IMR-90 (cell line): ENCODE measurements around the gene COL9A3. TPM values are rescaled to one million over a fixed set of nuclear protein-coding genes. Genes with fewer than 3 reads are reported as not detected.

Experiments
- ATAC-seq: fragments of 200-7000 bp; cut with Tn5 transposase; 2 replicates; pipeline ENCODE4 v1.9.1; 2020; ENCODE audit warnings: low read depth, mild to moderate bottlenecking, moderate library complexity
- BruUV-seq: library from RNA; stranded (reverse); fragments of 400-500 nt; replicated peaks from 2 replicates; lab custom pipeline; 2021; lab: Mats Ljungman, UMichigan
- CTCF ChIA-PET: fragments of 300-600 bp; formaldehyde crosslinking; extraction: SDS; loops from one replicate; lab custom pipeline; 2021; ENCODE audit warnings: antibody characterized with exemption; lab: Yijun Ruan, JAX
- POLR2A ChIA-PET: fragments of 300-600 bp; sonication (Branson Sonifier 250); formaldehyde crosslinking; loops from one replicate; lab custom pipeline; 2022; ENCODE audit warnings: antibody characterized with exemption; ENCODE audit not compliant: unreplicated experiment; lab: Charles Lee
- DNase-seq: peaks from one replicate; pipeline ENCODE4 v3.0.0; 2013
- H2AFZ ChIP-seq: replicated peaks from 2 replicates; pipeline ENCODE3; 2013; ENCODE audit warnings: low read length, mild to moderate bottlenecking; ENCODE audit not compliant: poor library complexity
- H2AK5ac ChIP-seq: 2 replicates; pipeline ENCODE4 v1.6.1; 2013; ENCODE audit warnings: low read depth, low read length, inconsistent platforms
- H2AK9ac ChIP-seq: replicated peaks from 2 replicates; pipeline ENCODE3; 2013; ENCODE audit warnings: mild to moderate bottlenecking, low read depth, low read length, moderate library complexity; ENCODE audit not compliant: poor library complexity
- H2BK120ac ChIP-seq: 2 replicates; pipeline ENCODE4 v1.6.1; 2013; ENCODE audit warnings: low read depth, low read length, inconsistent platforms
- H2BK15ac ChIP-seq: 3 replicates; pipeline ENCODE4 v1.6.1; 2013; ENCODE audit warnings: low read depth, low read length, inconsistent platforms
- H2BK20ac ChIP-seq: 2 replicates; pipeline ENCODE4 v1.6.1; 2013; ENCODE audit warnings: low read depth, mild to moderate bottlenecking, inconsistent platforms, low read length, moderate library complexity
- H2BK5ac ChIP-seq: 2 replicates; pipeline ENCODE4 v1.6.1; 2013; ENCODE audit warnings: mild to moderate bottlenecking, low read depth, low read length, inconsistent platforms; ENCODE audit not compliant: poor library complexity, severe bottlenecking
- H3K14ac ChIP-seq: replicated peaks from 2 replicates; pipeline ENCODE4 v1.6.1; 2013; ENCODE audit warnings: low read depth, low read length, inconsistent platforms
- H3K18ac ChIP-seq: 2 replicates; pipeline ENCODE4 v1.6.1; 2013; ENCODE audit warnings: low read depth, low read length, control low read depth
- H3K23ac ChIP-seq: 2 replicates; pipeline ENCODE4 v1.6.1; 2013; ENCODE audit warnings: low read depth, low read length, inconsistent platforms
- H3K27ac ChIP-seq: 2 replicates; pipeline ENCODE4 v1.5.1; 2013; ENCODE audit warnings: mild to moderate bottlenecking, control low read depth, low read length; ENCODE audit not compliant: insufficient read depth
- H3K27me3 ChIP-seq: 2 replicates; pipeline ENCODE4 v1.6.1; 2013; ENCODE audit warnings: low read length; ENCODE audit not compliant: control insufficient read depth, insufficient read depth
- H3K36me3 ChIP-seq: 2 replicates; pipeline ENCODE4 v1.6.1; 2013; ENCODE audit warnings: low read length, mixed read lengths; ENCODE audit not compliant: control insufficient read depth, insufficient read depth
- H3K4ac ChIP-seq: 2 replicates; pipeline ENCODE4 v1.6.1; 2013; ENCODE audit warnings: low read depth, low read length, inconsistent platforms
- H3K4me1 ChIP-seq: 2 replicates; pipeline ENCODE4 v1.6.1; 2013; ENCODE audit warnings: low read length, mixed read lengths; ENCODE audit not compliant: control insufficient read depth, insufficient read depth
- H3K4me2 ChIP-seq: 2 replicates; pipeline ENCODE4 v1.6.1; 2013; ENCODE audit warnings: low read depth, mild to moderate bottlenecking, control low read depth, low read length, moderate library complexity
- H3K4me3 ChIP-seq: 2 replicates; pipeline ENCODE4 v1.5.1; 2013; ENCODE audit warnings: low read depth, mild to moderate bottlenecking, control low read depth, low read length, moderate library complexity; ENCODE audit not compliant: insufficient read depth
- H3K56ac ChIP-seq: 2 replicates; pipeline ENCODE4 v1.6.1; 2013; ENCODE audit warnings: low read length, inconsistent platforms; ENCODE audit not compliant: insufficient read depth; ENCODE audit errors: extremely low read depth
- H3K79me1 ChIP-seq, 2 experiments: 2 replicates each; pipeline ENCODE4 v1.6.1; 2013; ENCODE audit warnings: low read length in 2 of 2, inconsistent platforms in 1 of 2, low read depth in 1 of 2
- H3K9ac ChIP-seq: 2 replicates; pipeline ENCODE4 v1.6.1; 2013; ENCODE audit warnings: low read depth, low read length, control low read depth
- H3K9me1 ChIP-seq: 2 replicates; pipeline ENCODE4 v1.6.1; 2013; ENCODE audit warnings: low read length, inconsistent platforms; ENCODE audit not compliant: insufficient read depth
- H3K9me3 ChIP-seq: 2 replicates; pipeline ENCODE4 v1.6.1; 2013; ENCODE audit warnings: low read length; ENCODE audit not compliant: control insufficient read depth, insufficient read depth
- H4K20me1 ChIP-seq: 2 replicates; pipeline ENCODE4 v1.6.1; 2013; ENCODE audit warnings: low read length, inconsistent platforms; ENCODE audit not compliant: insufficient read depth
- H4K5ac ChIP-seq: 2 replicates; pipeline ENCODE4 v1.6.1; 2013; ENCODE audit warnings: mild to moderate bottlenecking, low read depth, low read length, control low read depth
- H4K8ac ChIP-seq, 2 experiments: 2 replicates each; pipeline ENCODE4 v1.6.1; 2013; ENCODE audit warnings: low read depth in 2 of 2, low read length in 2 of 2, control low read depth in 1 of 2, inconsistent platforms in 1 of 2
- H4K91ac ChIP-seq: 2 replicates; pipeline ENCODE4 v1.6.1; 2013; ENCODE audit warnings: low read depth, low read length, inconsistent platforms; ENCODE audit not compliant: insufficient read depth
- BHLHE40 ChIP-seq: fragments of 150-350 bp; IDR thresholded peaks from 2 replicates; pipeline ENCODE4 v1.6.1; 2016; ENCODE audit warnings: mild to moderate bottlenecking, low read depth, low read length
- CHD1 ChIP-seq: IDR thresholded peaks from 2 replicates; pipeline ENCODE4 v1.6.1; 2012; ENCODE audit warnings: low read depth, low read length, improper control_type of control experiment
- FOS ChIP-seq: fragments of 150-350 bp; IDR thresholded peaks from 2 replicates; pipeline ENCODE4 v1.6.1; 2016; ENCODE audit warnings: low read depth, low read length
- MAFK ChIP-seq: IDR thresholded peaks from 2 replicates; pipeline ENCODE4 v1.6.1; 2012; ENCODE audit warnings: low read depth, low read length, improper control_type of control experiment
- MAZ ChIP-seq: IDR thresholded peaks from 2 replicates; pipeline ENCODE4 v1.6.1; 2012; ENCODE audit warnings: low read depth, mild to moderate bottlenecking, low read length, improper control_type of control experiment, moderate library complexity, borderline replicate concordance
- MXI1 ChIP-seq: IDR thresholded peaks from 2 replicates; pipeline ENCODE4 v1.6.1; 2012; ENCODE audit warnings: low read depth, mild to moderate bottlenecking, low read length, moderate library complexity, borderline replicate concordance
- NFE2L2 ChIP-seq: fragments of 150-350 bp; IDR thresholded peaks from 2 replicates; pipeline ENCODE4 v1.6.1; 2016; ENCODE audit warnings: low read depth, mild to moderate bottlenecking, low read length
- POLR2A ChIP-seq: IDR thresholded peaks from 2 replicates; pipeline ENCODE4 v1.6.1; 2012; ENCODE audit warnings: mild to moderate bottlenecking, low read depth, low read length
- RAD21 ChIP-seq: IDR thresholded peaks from 2 replicates; pipeline ENCODE4 v1.6.1; 2012; ENCODE audit warnings: low read length, improper control_type of control experiment
- RCOR1 ChIP-seq: IDR thresholded peaks from 2 replicates; pipeline ENCODE4 v1.6.1; 2012; ENCODE audit warnings: mild to moderate bottlenecking, low read length, improper control_type of control experiment; ENCODE audit not compliant: insufficient replicate concordance
- RFX5 ChIP-seq: IDR thresholded peaks from 2 replicates; pipeline ENCODE4 v1.8.0; 2012; ENCODE audit warnings: low read depth, mild to moderate bottlenecking, low read length, moderate library complexity
- WGBS, 2 experiments: methylation state at CpG; one replicate each; pipeline versions ENCODE4 v1.1.5 to v1.1.7; 2013; ENCODE audit warnings: missing lambda C conversion rate in 2 of 2; ENCODE audit not compliant: insufficient read length in 1 of 2; ENCODE audit errors: extremely low coverage in 2 of 2; 5-methylcytosine and 5-hydroxymethylcytosine counted together
- dilution Hi-C: fragments of 300-500 bp; cut with HindIII; formaldehyde crosslinking; loops from one replicate; pipeline ENCODE4 v1.14.3; 2018; ENCODE audit warnings: low sequenced_read_pairs; ENCODE audit not compliant: unreplicated experiment
- in situ Hi-C: fragments of 300-500 bp; cut with MboI; formaldehyde crosslinking; loops from 3 replicates; pipeline ENCODE4 v1.14.3; 2019; ENCODE audit warnings: low sequenced_read_pairs, inconsistent platforms, mixed read lengths
- intact Hi-C: fragments of 100-400 bp; cut with micrococcal nuclease; formaldehyde crosslinking; loops from 2 replicates; pipeline ENCODE4 v1.10.0; 2022
- polyA plus RNA-seq, 3 experiments: library from polyadenylated mRNA; depleted of rRNA; stranded (reverse); fragments of >200 nt; gene quantifications; 2 replicates each; pipeline ENCODE4 v1.2.3, GENCODE V29; 2012; ENCODE audit warnings: low replicate concordance in 1 of 3
- total RNA-seq: library from RNA; depleted of rRNA; stranded (reverse); fragments of >200 nt; gene quantifications from 2 replicates; pipeline ENCODE4 v1.2.3, GENCODE V29; 2012
- TF ChIP-seq, protein P1 (sequence below): fragments of 150-350 bp; IDR thresholded peaks from 2 replicates; pipeline ENCODE4 v1.6.1; 2017; ENCODE audit warnings: mild to moderate bottlenecking, antibody characterized with exemption, low read length, low read depth
- TF ChIP-seq, protein P2 (sequence below): fragments of 150-350 bp; IDR thresholded peaks from 2 replicates; pipeline ENCODE4 v1.6.1; 2016; ENCODE audit warnings: low read depth, mild to moderate bottlenecking, low read length, moderate library complexity, borderline replicate concordance
- TF ChIP-seq, protein P3 (sequence below): conservative IDR thresholded peaks from 2 replicates; pipeline ENCODE4 v1.5.1; 2012; ENCODE audit warnings: mild to moderate bottlenecking, low read depth, low read length, improper control_type of control experiment

COL9A3 gene
- total and polyA plus RNA-seq, 2 of the 4 experiments (the other 2 are of a cell fraction) = 0.36 to 1.4 TPM

DNA sequence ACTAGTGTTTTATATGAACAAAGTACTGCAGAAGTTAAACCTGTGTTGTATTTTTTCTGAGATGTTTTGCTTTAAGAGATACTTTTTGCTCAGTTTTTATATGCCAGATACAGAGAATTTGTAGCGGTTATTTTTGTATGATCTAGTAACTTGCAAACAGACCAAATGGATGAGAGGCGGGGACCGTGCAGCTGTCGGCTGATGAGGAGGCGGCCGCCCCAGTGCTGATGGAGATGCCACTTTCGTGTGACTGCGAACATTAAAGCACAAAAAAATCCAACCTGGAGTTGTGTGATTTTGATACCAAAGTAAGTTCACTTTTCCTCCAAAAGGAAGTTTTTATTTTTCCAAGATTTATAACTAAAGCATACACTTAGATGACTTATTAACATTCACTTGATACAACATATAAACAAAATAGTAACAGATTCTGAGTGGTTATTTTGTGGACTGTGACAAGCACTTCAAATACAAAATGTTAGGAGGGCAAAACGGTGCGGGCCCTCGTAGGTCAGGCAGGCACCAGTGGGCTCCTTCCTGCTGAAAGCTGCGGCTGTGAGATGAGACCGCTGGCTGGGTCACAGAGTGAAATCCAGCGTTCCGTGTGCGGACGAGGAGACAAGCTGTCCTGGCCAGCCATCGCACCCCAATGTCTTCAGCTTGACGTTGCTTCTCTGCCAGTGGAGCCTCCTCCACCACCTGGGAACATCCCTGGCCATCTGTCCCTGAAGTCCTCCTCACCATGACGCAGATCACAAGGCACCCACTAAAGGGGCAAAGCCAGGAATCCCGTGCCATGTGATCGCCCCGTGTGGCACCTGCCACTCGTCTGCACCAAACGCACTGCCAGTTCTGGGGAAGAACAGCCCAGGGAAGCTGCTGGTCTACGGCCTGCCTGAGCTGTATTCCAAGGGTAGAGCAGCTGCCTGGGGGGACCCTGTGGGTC is 16.3 kb upstream of the COL9A3 start:
- H3K4me3 ChIP-seq = no peak overlapping the region
- peaks cover 32% of the 10 kb centered on the region for H3K36me3 ChIP-seq
- no peak overlapping the region for H3K14ac ChIP-seq
- H3K9me3 ChIP-seq = no peaks in the 10 kb centered on the region
- no peaks in the 10 kb centered on the region for H3K27me3 ChIP-seq
- H2AFZ ChIP-seq = no peak overlapping the region
- H2BK5ac ChIP-seq = no peak overlapping the region
- no peak overlapping the region for H3K56ac ChIP-seq
- H2AK9ac ChIP-seq = no peak overlapping the region
- no peak overlapping the region for H2BK120ac ChIP-seq
- DNase-seq (no peak), ATAC-seq (no peak)
- no peaks in the 10 kb centered on the region for H3K9me1 ChIP-seq
- no peak overlapping the region for H3K18ac ChIP-seq
- no peak overlapping the region for H4K5ac ChIP-seq
- H4K8ac ChIP-seq = no peak overlapping the region
- dilution Hi-C loops = no loop called here
- H4K20me1 ChIP-seq = peaks cover 14% of the 10 kb centered on the region
- H3K4ac ChIP-seq = no peak overlapping the region
- no peak overlapping the region for H3K27ac ChIP-seq
- H3K79me1 ChIP-seq = peaks cover 11 to 18% of the 10 kb centered on the region in 2 experiments
- no peak overlapping the region for H4K91ac ChIP-seq
- H3K4me2 ChIP-seq = no peak overlapping the region
- ChIA-PET CTCF (interaction anchor here (0.6 kb wide), 1 partner anchor 56 kb away, joined by 3 read pairs; no protein-coding TSS in a partner anchor), POLR2A (interaction anchor here (0.6 kb wide), 1 partner anchor 708 kb away, joined by 11 read pairs; no protein-coding TSS in a partner anchor)
- intact Hi-C loops = no loop called here
- no peak overlapping the region for H3K23ac ChIP-seq
- in situ Hi-C loops = no loop called here
- BruUV-seq = no TSS peak
- H2AK5ac ChIP-seq = no peak overlapping the region
- peaks cover 6% of the 10 kb centered on the region for H3K4me1 ChIP-seq
- H2BK15ac ChIP-seq = no peak overlapping the region
- H3K9ac ChIP-seq = no peak overlapping the region
- H2BK20ac ChIP-seq = no peak overlapping the region
- WGBS, 2 experiments = 89% methylated on average over 14 of the region's 26 CpGs; no CpG with 5 or more reads in 1 of the 2 experiments
- TF ChIP-seq NFE2L2 (no peak), FOS (no peak), MXI1 (no peak), BHLHE40 (no peak), RAD21 (no peak), RCOR1 (no peak), MAFK (no peak), RFX5 (no peak), MAZ (no peak), POLR2A (no peak), CHD1 (no peak)
- TF ChIP-seq, protein P1, sequence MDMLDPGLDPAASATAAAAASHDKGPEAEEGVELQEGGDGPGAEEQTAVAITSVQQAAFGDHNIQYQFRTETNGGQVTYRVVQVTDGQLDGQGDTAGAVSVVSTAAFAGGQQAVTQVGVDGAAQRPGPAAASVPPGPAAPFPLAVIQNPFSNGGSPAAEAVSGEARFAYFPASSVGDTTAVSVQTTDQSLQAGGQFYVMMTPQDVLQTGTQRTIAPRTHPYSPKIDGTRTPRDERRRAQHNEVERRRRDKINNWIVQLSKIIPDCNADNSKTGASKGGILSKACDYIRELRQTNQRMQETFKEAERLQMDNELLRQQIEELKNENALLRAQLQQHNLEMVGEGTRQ = no peak
- TF ChIP-seq, protein P2, sequence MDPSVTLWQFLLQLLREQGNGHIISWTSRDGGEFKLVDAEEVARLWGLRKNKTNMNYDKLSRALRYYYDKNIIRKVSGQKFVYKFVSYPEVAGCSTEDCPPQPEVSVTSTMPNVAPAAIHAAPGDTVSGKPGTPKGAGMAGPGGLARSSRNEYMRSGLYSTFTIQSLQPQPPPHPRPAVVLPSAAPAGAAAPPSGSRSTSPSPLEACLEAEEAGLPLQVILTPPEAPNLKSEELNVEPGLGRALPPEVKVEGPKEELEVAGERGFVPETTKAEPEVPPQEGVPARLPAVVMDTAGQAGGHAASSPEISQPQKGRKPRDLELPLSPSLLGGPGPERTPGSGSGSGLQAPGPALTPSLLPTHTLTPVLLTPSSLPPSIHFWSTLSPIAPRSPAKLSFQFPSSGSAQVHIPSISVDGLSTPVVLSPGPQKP = no peak
- TF ChIP-seq, protein P3, sequence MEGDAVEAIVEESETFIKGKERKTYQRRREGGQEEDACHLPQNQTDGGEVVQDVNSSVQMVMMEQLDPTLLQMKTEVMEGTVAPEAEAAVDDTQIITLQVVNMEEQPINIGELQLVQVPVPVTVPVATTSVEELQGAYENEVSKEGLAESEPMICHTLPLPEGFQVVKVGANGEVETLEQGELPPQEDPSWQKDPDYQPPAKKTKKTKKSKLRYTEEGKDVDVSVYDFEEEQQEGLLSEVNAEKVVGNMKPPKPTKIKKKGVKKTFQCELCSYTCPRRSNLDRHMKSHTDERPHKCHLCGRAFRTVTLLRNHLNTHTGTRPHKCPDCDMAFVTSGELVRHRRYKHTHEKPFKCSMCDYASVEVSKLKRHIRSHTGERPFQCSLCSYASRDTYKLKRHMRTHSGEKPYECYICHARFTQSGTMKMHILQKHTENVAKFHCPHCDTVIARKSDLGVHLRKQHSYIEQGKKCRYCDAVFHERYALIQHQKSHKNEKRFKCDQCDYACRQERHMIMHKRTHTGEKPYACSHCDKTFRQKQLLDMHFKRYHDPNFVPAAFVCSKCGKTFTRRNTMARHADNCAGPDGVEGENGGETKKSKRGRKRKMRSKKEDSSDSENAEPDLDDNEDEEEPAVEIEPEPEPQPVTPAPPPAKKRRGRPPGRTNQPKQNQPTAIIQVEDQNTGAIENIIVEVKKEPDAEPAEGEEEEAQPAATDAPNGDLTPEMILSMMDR = no peak
